Measurements from ENCODE around the gene C4orf54. TPM values are rescaled to one million over a fixed set of nuclear protein-coding genes. Genes with fewer than 3 reads are reported as not detected.

The C4orf54 gene
- total RNA-seq, 2 experiments from 2014 or later, result not detected

- Histone ChIP-seq H3K36me3 (ENCODE audit: insufficient read depth, low read length) (no peaks in the 10 kb centered on the region), H4K20me1 (ENCODE audit: insufficient read depth, low read length) (no peaks in the 10 kb centered on the region), H3K4me1 (ENCODE audit: insufficient read depth, low read length, poor library complexity, severe bottlenecking) (no peaks in the 10 kb centered on the region), H3K27ac (ENCODE audit: low read depth, low read length, poor library complexity, severe bottlenecking) (no peak overlapping the region), H3K79me2 (ENCODE audit: insufficient read depth, low read depth, low read length) (no peaks in the 10 kb centered on the region), H3K4me3 (ENCODE audit: low read depth, low read length, poor library complexity, severe bottlenecking) (no peak overlapping the region), H2AFZ (ENCODE audit: low read length) (no peak overlapping the region), H3K4me2 (ENCODE audit: low read length) (no peak overlapping the region), H3K9me2 (ENCODE audit: insufficient read depth, low read length) (no peaks in the 10 kb centered on the region), H3K9me3 (ENCODE audit: low read length) (no peaks in the 10 kb centered on the region)
- TF ChIP-seq EZH2phosphoT487 (IDR thresholded peaks at IDR 0.05; ENCODE audit: borderline replicate concordance, low read depth, low read length), result no peak
- TF ChIP-seq CTCF (conservative IDR thresholded peaks at IDR 0.05; ENCODE audit: low read length), result no peak
- ChIA-PET POLR2A (interaction anchor here (0.5 to 0.6 kb wide), 3 partner anchors 22 to 217 kb away, joined by 3 to 4 read pairs (median 3); no protein-coding TSS in a partner anchor), CTCF (ENCODE audit: unreplicated experiment) (no interaction called here)
- no peak for DNase-seq (ENCODE audit: low spot score)
- no TSS peak for BruUV-seq (replicated peaks)
- intact Hi-C loops (cut with micrococcal nuclease; ENCODE audit: unreplicated experiment), result no loop called here
Measured at GRCh38 chr4:99651016-99651769, 6.4 kb downstream of the C4orf54 start.

- no peaks in the 10 kb centered on the region for H3K9me2 ChIP-seq (ENCODE audit: insufficient read depth, low read length)
Measured at GRCh38 chr4:99649778-99650177, 7.8 kb downstream of the C4orf54 start.

More at GRCh38 chr4:99649778-99650177, 7.8 kb downstream of the C4orf54 start:
- Histone ChIP-seq H3K4me1 (ENCODE audit: insufficient read depth, low read length, poor library complexity, severe bottlenecking) (no peaks in the 10 kb centered on the region), H3K4me2 (ENCODE audit: low read length) (no peak overlapping the region), H3K4me3 (ENCODE audit: low read depth, low read length, poor library complexity, severe bottlenecking) (no peak overlapping the region), H2AFZ (ENCODE audit: low read length) (no peak overlapping the region), H4K20me1 (ENCODE audit: insufficient read depth, low read length) (no peaks in the 10 kb centered on the region), H3K27ac (ENCODE audit: low read depth, low read length, poor library complexity, severe bottlenecking) (no peak overlapping the region), H3K36me3 (ENCODE audit: insufficient read depth, low read length) (no peaks in the 10 kb centered on the region), H3K9me3 (ENCODE audit: low read length) (no peaks in the 10 kb centered on the region), H3K79me2 (ENCODE audit: insufficient read depth, low read depth, low read length) (no peaks in the 10 kb centered on the region)
- intact Hi-C loops (cut with micrococcal nuclease; ENCODE audit: unreplicated experiment), result no loop called here
- ChIA-PET POLR2A (no interaction called here), CTCF (ENCODE audit: unreplicated experiment) (no interaction called here)
- TF ChIP-seq CTCF (conservative IDR thresholded peaks at IDR 0.05; ENCODE audit: low read length) (no peak), EZH2phosphoT487 (IDR thresholded peaks at IDR 0.05; ENCODE audit: borderline replicate concordance, low read depth, low read length) (no peak)
- no peak for DNase-seq (ENCODE audit: low spot score)
- BruUV-seq (replicated peaks), result no TSS peak

Data from OCI-LY7 (cell line).